Measurements from ENCODE around the gene FOCAD.

The FOCAD gene

GRCh38 chr9:20791682-20792081 lies 107.6 kb downstream of the FOCAD start:
- DNase-seq (ENCODE audit: low read depth, low spot score), result no peak

- no peak for DNase-seq (ENCODE audit: low read depth, low spot score)
Measured at GRCh38 chr9:20804489-20805250, 120.6 kb downstream of the FOCAD start.

- no peak for DNase-seq (ENCODE audit: low read depth, low spot score)
Measured at GRCh38 chr9:20805766-20806165, 121.7 kb downstream of the FOCAD start.

GRCh38 chr9:20808002-20808401 lies 123.9 kb downstream of the FOCAD start:
- no peak for DNase-seq (ENCODE audit: low read depth, low spot score)

GRCh38 chr9:20811872-20812271 lies 127.8 kb downstream of the FOCAD start:
- DNase-seq (ENCODE audit: low read depth, low spot score), result no peak

- no peak for DNase-seq (ENCODE audit: low read depth, low spot score)
Measured at GRCh38 chr9:20815923-20816703, 132.1 kb downstream of the FOCAD start.

- no peak for DNase-seq (ENCODE audit: low read depth, low spot score)
Measured at GRCh38 chr9:20823051-20823450, 139.0 kb downstream of the FOCAD start.

- DNase-seq (ENCODE audit: low read depth, low spot score), result no peak
Measured at GRCh38 chr9:20831028-20831427, 147.0 kb downstream of the FOCAD start.

- DNase-seq (ENCODE audit: low read depth, low spot score), result no peak
Measured at GRCh38 chr9:20832775-20833174, 148.7 kb downstream of the FOCAD start.

- no peak for DNase-seq (ENCODE audit: low read depth, low spot score)
Measured at GRCh38 chr9:20835377-20836286, 151.6 kb downstream of the FOCAD start.

- DNase-seq (ENCODE audit: low read depth, low spot score), result no peak
Measured at GRCh38 chr9:20837166-20837565, 153.1 kb downstream of the FOCAD start.

- no peak for DNase-seq (ENCODE audit: low read depth, low spot score)
Measured at GRCh38 chr9:20838218-20838617, 154.2 kb downstream of the FOCAD start.

- DNase-seq (ENCODE audit: low read depth, low spot score), result no peak
Measured at GRCh38 chr9:20844916-20845315, 160.9 kb downstream of the FOCAD start.

- no peak for DNase-seq (ENCODE audit: low read depth, low spot score)
Measured at GRCh38 chr9:20848490-20848889, 164.4 kb downstream of the FOCAD start.

GRCh38 chr9:20853866-20854265 lies 169.8 kb downstream of the FOCAD start:
- DNase-seq (ENCODE audit: low read depth, low spot score), result no peak

- DNase-seq (ENCODE audit: low read depth, low spot score), result no peak
Measured at GRCh38 chr9:20854444-20854843, 170.4 kb downstream of the FOCAD start.

GRCh38 chr9:20863945-20864344 lies 179.9 kb downstream of the FOCAD start:
- no peak for DNase-seq (ENCODE audit: low read depth, low spot score)

GRCh38 chr9:20865347-20865746 lies 181.3 kb downstream of the FOCAD start:
- DNase-seq (ENCODE audit: low read depth, low spot score), result no peak

GRCh38 chr9:20870115-20870514 lies 186.1 kb downstream of the FOCAD start:
- DNase-seq (ENCODE audit: low read depth, low spot score), result no peak

GRCh38 chr9:20872340-20872977 lies 188.4 kb downstream of the FOCAD start:
- DNase-seq (ENCODE audit: low read depth, low spot score), result no peak

- no peak for DNase-seq (ENCODE audit: low read depth, low spot score)
Measured at GRCh38 chr9:20873240-20873865, 189.3 kb downstream of the FOCAD start.

All from activated CD4-positive, CD25-positive, alpha-beta regulatory T cell treated with anti-CD3 and anti-CD28 coated beads, Interleukin-2, amount 50 U/mL, for 16 hours (primary cell).